OCI-LY1 (cell line): ENCODE data around the gene CABYR.

Source experiments
- H2AFZ ChIP-seq: fragments of 200-600 bp; sonication (generic), shearing (Covaris generic); 2 replicates; pipeline ENCODE4 v1.6.0; 2014; ENCODE audit warnings: antibody characterized with exemption, mild to moderate bottlenecking, low read length
- H3F3A ChIP-seq: fragments of 200-600 bp; sonication (generic), shearing (Covaris generic); 2 replicates; pipeline ENCODE4 v1.6.0; 2014; ENCODE audit warnings: mild to moderate bottlenecking, antibody characterized with exemption, low read length, moderate library complexity; ENCODE audit not compliant: insufficient read depth
- H3K27ac ChIP-seq: fragments of 200-600 bp; sonication (generic); 2 replicates; pipeline ENCODE4 v1.5.1; 2014; ENCODE audit warnings: low read length, mixed run types, mild to moderate bottlenecking, low read depth; ENCODE audit not compliant: poor library complexity, severe bottlenecking
- H3K27me3 ChIP-seq: fragments of 200-600 bp; sonication (generic); 2 replicates; pipeline ENCODE4 v1.6.0; 2014; ENCODE audit warnings: antibody characterized with exemption, mild to moderate bottlenecking, low read length, moderate library complexity; ENCODE audit not compliant: insufficient read depth
- H3K36me3 ChIP-seq: fragments of 200-600 bp; sonication (generic); 2 replicates; pipeline ENCODE4 v1.6.1; 2014; ENCODE audit warnings: mild to moderate bottlenecking, antibody characterized with exemption, low read length, moderate library complexity, mixed read lengths; ENCODE audit not compliant: insufficient read depth
- H3K4me1 ChIP-seq: fragments of 200-600 bp; sonication (generic); 2 replicates; pipeline ENCODE4 v1.5.1; 2014; ENCODE audit warnings: mild to moderate bottlenecking, low read length, moderate library complexity; ENCODE audit not compliant: insufficient read depth, severe bottlenecking
- H3K4me2 ChIP-seq: fragments of 200-600 bp; sonication (generic), shearing (Covaris generic); 2 replicates; pipeline ENCODE4 v1.6.1; 2014; ENCODE audit warnings: low read length
- H3K4me3 ChIP-seq: fragments of 200-600 bp; sonication (generic); 2 replicates; pipeline ENCODE4 v1.5.1; 2014; ENCODE audit warnings: low read length, low read depth, mild to moderate bottlenecking, mixed read lengths; ENCODE audit not compliant: poor library complexity, severe bottlenecking
- H3K79me2 ChIP-seq: fragments of 200-600 bp; shearing (Covaris generic); 2 replicates; pipeline ENCODE4 v1.6.1; 2016; ENCODE audit warnings: mixed run types, low read length, mixed read lengths; ENCODE audit not compliant: insufficient read depth
- H3K9ac ChIP-seq: fragments of 200-600 bp; sonication (generic), shearing (Covaris generic); 2 replicates; pipeline ENCODE4 v1.6.1; 2014; ENCODE audit warnings: mild to moderate bottlenecking, low read length, mixed read lengths
- H3K9me2 ChIP-seq: fragments of 200-600 bp; sonication (generic), shearing (Covaris generic); 2 replicates; pipeline ENCODE4 v1.6.1; 2014; ENCODE audit warnings: low read depth, mild to moderate bottlenecking, low read length, mixed read lengths
- H3K9me3 ChIP-seq: fragments of 200-600 bp; shearing (Covaris generic); 2 replicates; pipeline ENCODE4 v1.6.1; 2014; ENCODE audit warnings: low read length, mixed read lengths
- H4K20me1 ChIP-seq: fragments of 200-600 bp; sonication (generic), shearing (Covaris generic); 2 replicates; pipeline ENCODE4 v1.6.0; 2016; ENCODE audit warnings: mild to moderate bottlenecking, low read length; ENCODE audit not compliant: insufficient read depth
- EZH2 ChIP-seq: fragments of 200-600 bp; sonication (generic), shearing (Covaris generic); IDR thresholded peaks from 2 replicates; pipeline ENCODE4 v1.8.0; 2017; ENCODE audit warnings: borderline replicate concordance, mixed run types, mild to moderate bottlenecking, antibody characterized with exemption, low read length, moderate library complexity, mixed read lengths
- TF ChIP-seq, protein P1 (sequence below): fragments of 200-600 bp; sonication (generic), shearing (Covaris generic); IDR thresholded peaks from 2 replicates; pipeline ENCODE4 v1.5.1; 2017; ENCODE audit warnings: mild to moderate bottlenecking, antibody characterized with exemption, low read length, moderate library complexity, mixed read lengths

The CABYR gene

GRCh38 chr18:24128700-24129099 lies 10.2 kb upstream of the CABYR start:
- no peaks in the 10 kb centered on the region for H4K20me1 ChIP-seq
- H3K27me3 ChIP-seq, result no peaks in the 10 kb centered on the region
- TF ChIP-seq, protein P1, sequence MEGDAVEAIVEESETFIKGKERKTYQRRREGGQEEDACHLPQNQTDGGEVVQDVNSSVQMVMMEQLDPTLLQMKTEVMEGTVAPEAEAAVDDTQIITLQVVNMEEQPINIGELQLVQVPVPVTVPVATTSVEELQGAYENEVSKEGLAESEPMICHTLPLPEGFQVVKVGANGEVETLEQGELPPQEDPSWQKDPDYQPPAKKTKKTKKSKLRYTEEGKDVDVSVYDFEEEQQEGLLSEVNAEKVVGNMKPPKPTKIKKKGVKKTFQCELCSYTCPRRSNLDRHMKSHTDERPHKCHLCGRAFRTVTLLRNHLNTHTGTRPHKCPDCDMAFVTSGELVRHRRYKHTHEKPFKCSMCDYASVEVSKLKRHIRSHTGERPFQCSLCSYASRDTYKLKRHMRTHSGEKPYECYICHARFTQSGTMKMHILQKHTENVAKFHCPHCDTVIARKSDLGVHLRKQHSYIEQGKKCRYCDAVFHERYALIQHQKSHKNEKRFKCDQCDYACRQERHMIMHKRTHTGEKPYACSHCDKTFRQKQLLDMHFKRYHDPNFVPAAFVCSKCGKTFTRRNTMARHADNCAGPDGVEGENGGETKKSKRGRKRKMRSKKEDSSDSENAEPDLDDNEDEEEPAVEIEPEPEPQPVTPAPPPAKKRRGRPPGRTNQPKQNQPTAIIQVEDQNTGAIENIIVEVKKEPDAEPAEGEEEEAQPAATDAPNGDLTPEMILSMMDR, result no peak
- TF ChIP-seq EZH2, result no peak
- no peaks in the 10 kb centered on the region for H3K79me2 ChIP-seq
- H3K27ac ChIP-seq, result no peak overlapping the region
- no peaks in the 10 kb centered on the region for H3K36me3 ChIP-seq
- H3K9me3 ChIP-seq, result no peaks in the 10 kb centered on the region
- H3K9me2 ChIP-seq, result no peaks in the 10 kb centered on the region
- H3K4me1 ChIP-seq, result no peaks in the 10 kb centered on the region
- no peak overlapping the region for H2AFZ ChIP-seq
- H3K4me2 ChIP-seq, result no peak overlapping the region
- no peak overlapping the region for H3K4me3 ChIP-seq
- no peak overlapping the region for H3K9ac ChIP-seq
- no peaks in the 10 kb centered on the region for H3F3A ChIP-seq

- H3K4me3 ChIP-seq, result no peak overlapping the region
- TF ChIP-seq, protein P1, result no peak
- no peak for TF ChIP-seq EZH2
- no peaks in the 10 kb centered on the region for H3K79me2 ChIP-seq
- H3K27ac ChIP-seq, result no peak overlapping the region
- H3K4me1 ChIP-seq, result no peaks in the 10 kb centered on the region
- no peaks in the 10 kb centered on the region for H3K9me3 ChIP-seq
- H3K9me2 ChIP-seq, result no peaks in the 10 kb centered on the region
- H2AFZ ChIP-seq, result no peak overlapping the region
- H4K20me1 ChIP-seq, result no peaks in the 10 kb centered on the region
- no peaks in the 10 kb centered on the region for H3K27me3 ChIP-seq
- no peaks in the 10 kb centered on the region for H3F3A ChIP-seq
- no peak overlapping the region for H3K4me2 ChIP-seq
- no peak overlapping the region for H3K9ac ChIP-seq
- H3K36me3 ChIP-seq, result no peaks in the 10 kb centered on the region
Measured at GRCh38 chr18:24130494-24130893, 8.4 kb upstream of the CABYR start.

- Histone ChIP-seq H3K9me2 (no peaks in the 10 kb centered on the region), H4K20me1 (no peaks in the 10 kb centered on the region), H3K4me2 (no peak overlapping the region), H3K79me2 (no peaks in the 10 kb centered on the region), H3K9me3 (no peaks in the 10 kb centered on the region), H3K27me3 (peaks cover 3% of the 10 kb centered on the region; the same call in 1 of the 2 replicates), H2AFZ (no peak overlapping the region), H3K9ac (no peak overlapping the region), H3K4me3 (no peak overlapping the region), H3F3A (no peaks in the 10 kb centered on the region), H3K4me1 (no peaks in the 10 kb centered on the region), H3K27ac (no peak overlapping the region), H3K36me3 (no peaks in the 10 kb centered on the region)
- TF ChIP-seq, protein P1, result no peak
- TF ChIP-seq EZH2, result no peak
Measured at GRCh38 chr18:24136967-24137373, 1.9 kb upstream of the CABYR start.
